Measurements from ENCODE around the gene DHX58. TPM values are rescaled to one million over a fixed set of nuclear protein-coding genes. Genes with fewer than 3 reads are reported as not detected.

DHX58 gene
- total and polyA plus RNA-seq, 10 donors = 20.9 to 41.2 (median 25.8) TPM

- intact Hi-C loops (cut with DNase I; ENCODE audit: low total_unique reads) = no loop called here
- DNase-seq = peak; percentile 86
- H3K36me3 ChIP-seq = peaks cover 0 to 51% (median 7%) of the 10 kb centered on the region in 6 donors
- TF ChIP-seq POLR2AphosphoS5 (IDR thresholded peaks at IDR 0.05) = peak; percentile 19 to 88 (median 72)
- no peak for TF ChIP-seq POLR2A (IDR thresholded peaks at IDR 0.05)
- no peak for TF ChIP-seq CTCF (IDR thresholded peaks at IDR 0.05 in 8 of 11, conservative IDR thresholded peaks at IDR 0.05 in 3 of 11)
- H3K9me3 ChIP-seq = no peaks in the 10 kb centered on the region
- 36 to 57% (median 40%) methylated on average over 15 of the region's 15 CpGs for WGBS, 5 donors
- peak overlapping the region in 2 of 8 donors; percentile 19 to 60 for H3K4me3 ChIP-seq
- H3K4me1 ChIP-seq = peaks cover 53 to 100% (median 93%) of the 10 kb centered on the region in 6 donors
- no peaks in the 10 kb centered on the region for H3K27me3 ChIP-seq (replicated peaks in 1 of 7)
- H3K27ac ChIP-seq = peak overlapping the region; percentile 64 to 90 (median 82)
Measured at GRCh38 chr17:42135664-42136653, 23.4 kb upstream of the DHX58 start.

- Histone ChIP-seq H3K27me3 (replicated peaks in 1 of 7) (no peaks in the 10 kb centered on the region), H3K36me3 (peaks cover 0 to 51% (median 6%) of the 10 kb centered on the region in 6 donors), H3K4me3 (peak overlapping the region in 1 of 8 donors; percentile 60), H3K27ac (peak overlapping the region; percentile 64 to 90 (median 82)), H3K9me3 (no peaks in the 10 kb centered on the region), H3K4me1 (peaks cover 58 to 100% (median 97%) of the 10 kb centered on the region in 6 donors)
- 74 to 90% (median 80%) methylated on average over 6 of the region's 6 CpGs for WGBS, 5 donors
- DNase-seq = no peak
- intact Hi-C loops (cut with DNase I; ENCODE audit: low total_unique reads) = no loop called here
- TF ChIP-seq CTCF (IDR thresholded peaks at IDR 0.05 in 8 of 11, conservative IDR thresholded peaks at IDR 0.05 in 3 of 11) (no peak), POLR2AphosphoS5 (IDR thresholded peaks at IDR 0.05) (no peak), POLR2A (IDR thresholded peaks at IDR 0.05) (no peak)
Measured at GRCh38 chr17:42135151-42135550, 22.6 kb upstream of the DHX58 start.

DNA sequence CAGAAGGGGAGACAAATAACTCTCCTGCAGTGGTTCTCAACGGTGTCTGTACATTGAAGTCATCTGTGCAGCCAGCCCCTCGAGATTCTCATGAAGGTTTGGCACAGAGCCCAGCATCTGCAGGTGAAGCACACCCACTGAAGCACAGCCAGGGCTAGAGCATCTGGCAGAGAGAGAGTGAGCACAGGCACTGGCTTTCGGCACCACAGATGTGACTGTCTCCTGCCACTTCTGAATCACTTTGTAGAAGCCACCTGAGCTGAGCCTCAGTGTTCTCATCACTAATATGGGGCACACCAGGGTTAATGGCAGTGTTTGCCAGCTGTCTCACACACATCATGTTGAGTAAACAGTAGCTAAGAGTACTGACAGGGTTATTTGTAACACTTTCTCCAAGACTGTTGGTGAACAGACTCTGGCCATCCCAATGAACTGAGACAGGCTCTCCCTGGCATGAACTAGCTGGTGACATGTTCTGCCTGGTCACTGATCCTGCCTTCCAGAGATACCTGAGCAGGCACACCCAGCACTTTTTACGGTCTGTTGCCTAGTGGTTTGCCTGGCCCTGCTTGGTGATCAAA lies 21.0 kb upstream of the DHX58 start:
- peak; percentile 89 for DNase-seq
- intact Hi-C loops (cut with DNase I; ENCODE audit: low total_unique reads) = no loop called here
- H3K27me3 ChIP-seq (replicated peaks in 1 of 7) = no peaks in the 10 kb centered on the region
- peaks cover 57 to 100% (median 96%) of the 10 kb centered on the region in 6 donors for H3K4me1 ChIP-seq
- peak in 2 of 3 donors; percentile 62 to 69 for TF ChIP-seq POLR2AphosphoS5 (IDR thresholded peaks at IDR 0.05)
- TF ChIP-seq POLR2A (IDR thresholded peaks at IDR 0.05) = no peak
- no peak for TF ChIP-seq CTCF (IDR thresholded peaks at IDR 0.05 in 8 of 11, conservative IDR thresholded peaks at IDR 0.05 in 3 of 11)
- no peaks in the 10 kb centered on the region for H3K9me3 ChIP-seq
- peak overlapping the region in 1 of 8 donors; percentile 26 for H3K4me3 ChIP-seq
- peaks cover 0 to 51% (median 20%) of the 10 kb centered on the region in 6 donors for H3K36me3 ChIP-seq
- peak overlapping the region; percentile 49 to 90 (median 81) for H3K27ac ChIP-seq
- 32 to 37% (median 33%) methylated on average over 4 of the region's 4 CpGs for WGBS, 5 donors

Data from spleen (tissue), 11 donors.